HG02885 (cell line): ENCODE measurements around the gene MCOLN3.
A peak's percentile ranks its signal among the peaks of the same experiment; 100 is the strongest.
"Not testable (repeated sequence)": the region's sequence is repeated elsewhere in the genome, so short reads cannot be mapped to it uniquely, and the experiment has no call there.

Experiments
- ATAC-seq: cut with Tn5 transposase; IDR thresholded peaks from one replicate; pipeline ENCODE4 v1.9.1; 2021; ENCODE audit warnings: mild to moderate bottlenecking; ENCODE audit not compliant: unreplicated experiment, poor library complexity

The MCOLN3 gene

DNA sequence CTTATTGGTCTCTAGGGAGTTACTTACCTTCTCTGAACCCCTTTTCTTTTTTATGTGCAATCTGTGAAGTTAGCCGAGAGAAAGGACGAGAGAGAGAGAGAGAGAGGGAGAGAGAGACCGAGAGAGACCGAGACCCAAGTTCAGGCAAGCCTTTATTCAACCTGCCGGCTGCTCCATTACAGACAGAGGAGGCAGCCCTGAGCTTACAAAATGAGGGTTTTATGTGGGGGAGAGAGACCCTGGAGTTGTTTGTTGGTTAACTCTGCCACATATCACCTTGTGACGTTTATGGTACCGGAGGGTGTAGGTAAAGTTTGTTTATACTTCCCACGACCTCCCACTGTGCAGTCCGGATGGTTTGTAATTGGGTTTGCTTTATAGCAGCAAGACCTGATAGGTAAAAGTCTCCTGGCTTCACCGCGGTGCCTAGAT is 1.5 kb upstream of the MCOLN3 start:
- no peak for ATAC-seq

DNA sequence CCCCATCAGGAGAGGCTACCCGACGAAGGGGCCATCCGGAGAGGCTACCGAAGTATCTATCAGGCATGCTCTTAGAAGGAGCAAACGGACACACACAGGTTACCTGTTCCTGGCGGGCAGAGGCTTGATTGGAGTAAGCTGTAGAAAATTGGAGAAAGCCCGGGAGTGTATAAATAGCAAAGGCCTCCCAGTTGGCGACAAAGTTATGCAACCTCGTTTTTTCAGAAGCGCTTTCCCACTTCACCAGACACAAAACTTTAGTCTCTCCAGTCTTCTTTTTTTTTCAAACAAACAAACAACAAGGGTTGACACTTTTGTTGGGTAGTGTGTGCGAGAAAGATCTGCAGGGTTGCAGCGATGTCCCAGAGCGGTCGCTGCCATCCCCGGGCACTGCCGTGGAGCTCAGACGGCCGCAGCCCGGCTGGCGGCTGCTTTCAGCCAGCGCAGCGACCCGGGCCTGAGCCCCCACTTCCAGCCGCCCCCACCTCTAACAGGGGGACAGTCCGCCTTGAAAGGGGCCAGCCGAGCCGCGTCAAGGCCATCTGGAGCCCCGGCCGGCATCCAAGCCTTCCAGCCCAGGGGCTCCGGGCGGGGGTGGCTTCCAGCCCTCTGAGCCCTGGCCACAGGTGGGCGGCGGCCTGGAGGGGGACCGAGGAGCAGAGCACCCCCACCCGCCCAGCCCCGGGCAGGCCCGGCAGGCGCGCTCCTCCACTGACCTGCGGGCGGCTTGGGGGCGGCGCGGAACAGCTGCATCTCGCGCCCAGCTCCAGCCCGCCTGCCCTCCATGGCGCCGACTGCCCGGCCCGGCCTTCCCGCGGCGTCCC is 616 bp downstream of the MCOLN3 start:
- ATAC-seq, result peak; percentile 65

DNA sequence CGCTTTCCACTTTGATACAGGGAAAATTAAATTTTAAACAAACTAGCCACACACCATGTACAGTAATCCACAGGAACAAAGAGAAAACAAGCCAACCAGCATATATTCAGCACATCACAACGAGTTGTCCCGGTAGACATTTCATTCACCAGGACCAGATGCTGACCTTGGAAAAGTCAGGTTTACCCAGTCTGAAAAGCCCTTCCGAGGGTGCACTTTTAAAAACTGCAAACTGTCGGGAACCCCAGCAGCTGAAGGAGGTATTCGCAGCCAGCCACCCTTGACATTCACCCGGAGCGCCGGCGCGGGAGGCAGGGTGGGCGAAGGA is 1.2 kb downstream of the MCOLN3 start:
- no peak for ATAC-seq

DNA sequence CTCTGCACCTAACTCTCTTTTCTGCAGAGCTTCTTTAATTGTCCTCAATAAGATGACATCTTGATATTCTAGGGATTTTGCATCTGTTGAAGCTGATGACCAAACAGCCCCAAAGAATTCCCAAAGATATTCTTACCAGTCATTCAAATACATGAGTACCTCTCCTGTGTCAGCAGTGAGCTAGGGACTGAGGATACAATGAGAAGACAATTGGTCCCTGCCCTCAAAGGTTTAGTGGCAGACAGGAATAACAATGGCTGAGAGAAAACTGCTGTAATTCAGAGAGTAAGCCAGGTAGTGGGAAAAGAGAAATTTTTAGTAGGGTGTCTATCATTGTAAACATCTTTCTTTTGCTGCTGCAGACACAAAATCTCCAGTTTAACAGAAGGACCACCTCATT is 5.9 kb downstream of the MCOLN3 start:
- no peak for ATAC-seq

DNA sequence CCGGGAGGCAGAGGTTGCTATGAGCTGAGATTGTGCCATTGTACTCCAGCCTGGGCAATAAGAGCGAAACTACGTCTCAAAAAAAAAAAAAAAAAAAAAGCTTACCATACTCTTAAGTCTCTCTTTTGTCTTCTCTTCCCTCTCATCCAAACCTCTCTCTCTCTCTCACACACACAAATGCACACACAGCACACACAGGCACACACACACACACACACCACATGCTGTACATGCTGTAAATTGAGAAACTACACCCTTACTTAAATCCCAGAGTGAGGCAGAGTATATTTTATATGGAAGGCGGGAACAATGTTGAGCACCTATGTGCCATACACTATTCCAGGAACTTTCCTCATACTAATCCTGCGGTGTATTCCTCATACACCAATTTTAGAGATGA is 6.5 kb downstream of the MCOLN3 start:
- no peak for ATAC-seq

DNA sequence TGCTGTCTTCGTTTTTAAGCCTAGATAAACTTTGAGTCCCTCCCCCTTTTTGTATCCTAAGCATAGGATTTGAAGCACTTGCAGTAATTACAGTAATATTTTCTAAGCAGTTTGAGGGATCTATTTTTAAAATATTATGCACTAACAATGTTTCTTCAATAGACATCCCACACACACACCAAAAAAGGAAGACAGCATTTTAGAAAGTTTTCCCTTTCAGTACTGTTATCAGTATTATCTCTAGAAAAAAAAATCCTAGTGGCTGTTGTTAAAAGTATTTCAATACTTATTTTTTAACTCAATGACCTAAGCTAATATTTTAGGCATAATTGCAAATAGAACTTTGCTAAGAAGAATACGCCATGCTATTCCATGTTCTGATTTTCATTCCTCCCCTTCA is 15.1 kb downstream of the MCOLN3 start:
- peak; percentile 64 for ATAC-seq

DNA sequence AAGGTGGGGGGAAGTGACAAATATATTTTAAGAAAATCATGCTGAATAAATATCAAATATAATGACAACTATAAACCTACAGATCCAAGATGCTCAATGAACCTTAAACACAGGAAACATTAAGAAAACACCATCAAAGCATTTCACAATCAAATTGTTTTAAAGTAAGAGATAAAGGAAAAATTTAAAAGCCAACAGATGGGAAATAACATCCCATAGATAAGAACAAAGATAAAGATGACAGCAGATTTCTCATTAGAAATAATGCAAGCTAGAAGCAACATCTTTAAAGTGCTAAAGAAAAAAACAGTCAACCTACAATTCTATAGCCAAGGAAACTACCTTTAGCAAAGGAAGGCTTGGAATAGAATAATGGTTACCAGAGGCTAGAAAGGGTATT is 17.8 kb downstream of the MCOLN3 start:
- no peak for ATAC-seq

DNA sequence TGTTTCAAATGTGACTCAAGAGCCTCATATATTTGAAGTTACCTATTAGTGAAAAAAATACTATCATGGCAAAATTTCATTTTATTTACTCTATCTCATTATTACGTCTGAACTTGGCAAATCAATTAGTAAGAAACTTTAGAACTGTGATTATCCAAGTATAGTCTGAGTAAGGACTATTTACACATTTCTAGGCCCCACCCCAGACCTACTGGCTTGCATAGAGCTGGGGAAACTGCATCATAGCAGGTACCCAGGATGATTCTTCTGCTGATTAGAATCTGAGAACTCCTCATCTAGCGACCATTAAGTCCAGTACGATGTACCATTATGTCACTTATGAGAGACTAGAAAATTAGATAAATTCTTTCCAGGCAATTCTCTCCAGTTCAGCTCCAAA is 20.1 kb downstream of the MCOLN3 start:
- no peak for ATAC-seq

DNA sequence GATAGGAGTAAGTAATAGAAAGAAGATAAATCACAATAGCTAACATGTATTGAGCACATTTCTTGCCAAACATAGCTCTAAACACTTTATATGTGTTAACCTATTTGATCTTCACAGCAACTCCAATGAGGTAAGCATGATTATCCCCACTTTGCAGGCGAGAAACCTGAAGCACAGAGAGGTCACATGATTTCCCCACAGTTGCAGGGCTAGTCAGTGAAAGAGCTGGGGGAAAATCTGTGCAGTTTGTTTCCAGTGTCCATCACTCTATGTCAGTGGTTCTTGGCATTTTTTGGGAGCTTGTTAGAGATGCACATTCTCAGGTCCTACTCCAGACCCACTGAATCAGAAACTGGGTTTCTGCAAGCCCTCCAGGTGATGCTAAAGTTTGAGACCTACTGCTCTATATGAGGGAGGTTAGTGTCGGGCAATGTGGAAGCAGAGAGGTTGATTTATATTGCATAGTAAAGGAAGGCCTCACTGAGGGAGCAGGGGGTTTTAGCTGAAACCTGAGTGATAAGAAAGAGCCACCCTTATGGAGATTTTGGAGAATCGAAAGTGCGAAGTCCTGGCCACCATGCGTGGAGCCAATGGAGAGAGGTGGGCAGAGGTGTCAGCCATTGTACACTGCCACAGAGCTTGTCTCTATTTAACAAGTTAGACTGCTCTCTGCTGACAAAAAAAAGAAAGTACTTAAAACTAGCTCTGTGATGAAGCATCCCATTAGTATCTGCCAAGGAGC is 20.9 kb downstream of the MCOLN3 start:
- ATAC-seq, result peak; percentile 87

DNA sequence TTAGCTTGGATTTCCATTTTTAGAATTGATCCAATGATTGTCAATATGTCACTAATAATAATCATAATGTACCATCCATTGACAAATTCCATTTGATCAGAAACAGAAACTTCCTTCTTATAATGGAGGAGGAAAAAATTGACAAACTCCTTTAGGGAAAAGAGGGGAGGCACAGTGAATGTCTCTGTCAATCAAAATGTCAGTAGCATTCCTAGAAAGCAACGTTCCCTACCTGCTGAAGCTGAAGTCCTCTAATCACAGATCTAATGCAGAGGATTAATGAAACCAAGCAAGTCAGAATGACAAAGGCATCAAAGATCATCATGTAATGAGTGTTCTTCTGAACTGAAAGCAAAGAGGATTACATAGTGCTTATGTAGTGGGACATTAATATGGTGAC is 22.4 kb downstream of the MCOLN3 start:
- ATAC-seq, result no peak

DNA sequence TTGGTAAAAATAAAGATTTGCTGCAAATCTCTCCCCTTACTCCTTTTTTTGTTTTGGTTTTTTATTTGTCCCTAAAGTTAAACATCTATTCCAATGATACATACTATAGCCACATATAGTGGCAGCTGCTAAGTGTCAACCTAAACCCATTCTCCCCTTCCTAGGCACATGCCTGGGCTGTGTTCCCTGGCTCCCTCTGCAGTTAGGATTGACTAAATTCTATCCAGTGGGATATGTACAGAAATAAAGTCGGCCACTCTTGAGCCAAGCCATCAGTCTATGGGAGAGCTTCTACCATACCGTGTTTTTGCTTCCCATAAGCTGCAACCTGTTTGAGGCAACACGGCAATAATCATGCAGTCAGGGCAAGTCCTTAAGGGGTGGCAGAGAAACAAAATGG is 23.6 kb downstream of the MCOLN3 start:
- ATAC-seq, result no peak

DNA sequence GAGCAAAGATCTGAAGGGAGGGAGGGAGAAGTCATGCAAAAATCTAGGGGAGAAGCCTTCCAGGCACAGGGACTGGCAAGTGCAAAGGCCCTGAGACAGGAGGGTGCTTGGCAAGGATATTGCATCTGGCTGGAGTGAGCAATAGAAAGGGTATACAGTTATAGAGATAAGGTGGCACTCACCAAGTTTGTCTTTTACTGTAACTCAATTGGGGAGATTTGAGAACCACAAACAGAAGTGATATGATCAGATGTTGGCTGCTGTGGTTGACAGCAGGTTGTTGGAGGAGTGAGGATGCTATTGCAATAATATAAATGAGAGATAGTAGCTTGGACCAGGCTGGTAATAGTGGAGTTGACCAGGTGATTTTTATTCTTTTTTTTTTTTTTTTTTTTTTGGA is 25.6 kb downstream of the MCOLN3 start:
- no peak for ATAC-seq

DNA sequence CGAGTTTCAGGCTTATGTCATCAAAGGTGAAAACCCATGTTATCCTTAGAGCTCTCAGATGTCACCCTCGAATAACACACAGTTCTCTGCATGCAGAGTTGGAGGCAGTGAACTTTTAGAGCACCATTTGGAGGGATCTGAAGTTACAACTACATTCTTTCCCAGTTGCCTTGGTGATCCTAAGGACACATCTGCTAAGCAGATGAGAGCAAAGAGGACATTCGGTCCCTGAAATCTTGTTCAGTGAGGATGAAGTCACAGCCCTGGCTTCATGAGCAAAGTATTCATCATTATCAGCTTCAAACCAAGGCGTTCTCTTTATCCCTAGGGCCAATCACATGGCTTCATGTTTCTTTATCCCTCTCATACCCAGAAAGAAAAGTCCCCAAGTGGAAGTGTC is 28.3 kb downstream of the MCOLN3 start:
- ATAC-seq, result no peak

DNA sequence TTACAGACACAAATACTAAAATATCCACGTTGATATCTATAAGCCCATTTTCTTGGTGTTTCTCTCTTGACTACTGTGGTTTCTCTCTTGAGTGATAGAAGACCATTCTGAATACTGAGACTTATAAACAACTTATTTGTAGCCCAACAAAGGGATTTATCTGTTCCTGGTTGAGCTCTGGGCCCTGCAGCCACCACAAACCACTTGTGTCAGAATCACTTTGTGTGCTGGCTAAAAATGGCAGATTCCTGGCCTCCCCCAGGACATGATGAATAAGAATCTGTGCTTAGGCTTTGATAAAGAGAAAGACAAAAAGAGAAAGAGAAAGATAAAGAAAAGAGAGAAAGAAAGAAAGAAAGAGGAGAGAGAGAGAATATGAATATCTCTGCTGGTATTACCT is 32.5 kb downstream of the MCOLN3 start:
- ATAC-seq, result no peak

DNA sequence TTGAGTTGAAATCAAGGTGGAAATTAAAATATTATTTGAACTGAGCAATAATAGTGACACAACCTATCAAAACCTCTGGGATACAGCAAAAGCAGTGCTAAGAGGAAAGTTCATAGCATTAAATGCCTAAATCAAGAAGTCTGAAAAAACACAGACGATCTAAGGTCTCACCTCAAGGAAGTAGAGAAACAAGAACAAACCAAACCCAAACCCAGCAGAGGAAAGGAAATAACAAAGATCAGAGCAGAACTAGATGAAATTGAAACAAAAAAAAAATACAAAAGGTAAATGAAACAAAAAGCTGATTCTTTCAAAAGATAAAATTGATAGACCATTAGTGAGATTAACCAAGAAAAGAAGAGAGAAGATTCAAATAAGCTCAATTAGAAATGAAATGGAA is 42.7 kb downstream of the MCOLN3 start:
- not testable (repeated sequence) for ATAC-seq

DNA sequence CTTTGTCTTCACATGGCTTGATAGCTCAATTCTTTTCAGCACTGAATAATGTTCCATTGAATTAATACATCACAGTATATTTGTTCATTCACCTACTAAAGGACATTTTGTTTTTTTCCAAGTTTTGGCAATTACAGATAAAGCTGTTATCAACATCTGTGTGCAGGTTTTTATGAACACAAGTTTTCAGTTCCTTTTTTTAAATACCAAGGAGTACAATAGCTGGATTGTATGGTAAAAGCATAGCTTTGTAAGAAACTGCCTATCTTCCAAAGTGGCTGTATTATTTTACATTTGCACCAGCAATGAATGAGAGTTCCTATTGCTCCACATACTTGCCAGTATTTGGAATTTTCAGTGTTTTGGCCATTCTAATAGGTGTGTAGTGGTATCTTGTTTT is 46.6 kb downstream of the MCOLN3 start:
- no peak for ATAC-seq

DNA sequence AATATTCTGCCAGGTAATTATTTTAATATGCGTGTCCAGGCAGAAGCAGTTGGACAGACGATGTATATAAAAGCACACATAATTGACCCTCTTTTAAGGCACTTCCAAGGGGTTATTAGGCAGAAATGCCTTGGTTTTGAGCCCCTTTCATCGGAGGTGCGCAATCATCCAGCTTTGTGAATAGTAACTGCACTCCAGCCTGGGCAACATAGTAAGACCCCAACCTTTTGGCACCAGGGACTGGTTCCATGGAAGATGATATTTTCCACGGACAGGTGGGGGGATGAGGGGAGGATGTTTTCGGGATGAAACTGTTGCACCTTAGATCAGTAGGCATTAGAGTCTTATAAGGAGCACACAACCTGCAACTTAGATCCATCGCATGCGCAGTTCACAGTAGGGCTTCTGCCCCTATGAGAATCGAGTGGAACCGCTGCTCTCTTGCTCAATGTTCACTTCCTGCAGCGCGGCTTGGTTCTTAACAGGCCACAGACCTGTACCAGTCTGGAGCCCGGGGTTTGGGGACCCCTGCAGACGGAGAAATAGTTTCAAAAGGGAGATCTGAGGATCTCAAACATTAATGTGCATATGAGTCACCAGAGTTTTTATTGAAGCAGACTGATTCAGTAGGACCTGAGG is 49.5 kb downstream of the MCOLN3 start:
- peak; percentile 45 for ATAC-seq

DNA sequence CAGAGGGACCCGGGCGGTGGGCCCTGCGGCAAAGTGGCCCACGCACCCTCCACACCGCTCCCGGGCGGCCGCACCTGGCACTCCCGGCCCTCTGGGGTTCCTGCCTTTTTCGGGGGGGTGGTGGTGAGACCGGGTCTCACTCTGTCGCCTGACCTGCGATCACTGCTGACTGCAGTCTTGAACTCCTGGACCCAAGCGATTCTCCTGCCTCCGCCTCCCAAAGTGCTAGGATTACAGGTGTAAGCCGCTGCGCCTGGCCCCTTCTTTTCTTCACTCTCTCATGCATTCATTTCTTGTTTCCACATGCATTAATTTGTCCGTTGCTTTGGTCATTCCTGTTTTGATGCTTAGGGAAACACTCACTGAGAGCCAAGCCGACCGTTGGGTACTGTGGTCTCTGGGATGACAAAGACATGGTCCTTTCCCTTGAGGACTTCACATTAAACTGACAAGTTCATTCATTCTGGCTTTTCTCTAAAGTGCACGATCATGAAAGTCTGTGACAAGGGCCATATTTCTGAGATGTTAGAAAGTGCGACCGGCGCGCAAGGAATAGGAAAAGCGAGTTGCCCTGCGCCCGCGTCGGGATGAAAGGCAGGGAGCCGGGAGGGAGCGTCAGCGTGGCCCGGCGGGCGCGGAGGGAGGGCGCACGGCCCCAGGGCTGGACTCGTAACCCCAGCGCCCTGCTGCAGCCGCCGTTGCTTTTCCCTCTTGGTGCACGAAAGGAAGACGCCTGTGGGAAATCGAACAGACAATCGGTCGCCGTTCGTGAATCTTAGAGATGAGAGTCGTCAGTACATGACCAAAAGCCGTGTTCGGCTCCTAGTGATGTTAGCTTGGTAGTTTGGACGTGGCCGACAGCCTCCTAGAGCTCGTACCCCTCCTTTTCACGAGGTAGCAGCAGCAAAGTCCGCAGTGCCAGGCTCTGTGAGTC is 50.4 kb downstream of the MCOLN3 start:
- no peak for ATAC-seq

DNA sequence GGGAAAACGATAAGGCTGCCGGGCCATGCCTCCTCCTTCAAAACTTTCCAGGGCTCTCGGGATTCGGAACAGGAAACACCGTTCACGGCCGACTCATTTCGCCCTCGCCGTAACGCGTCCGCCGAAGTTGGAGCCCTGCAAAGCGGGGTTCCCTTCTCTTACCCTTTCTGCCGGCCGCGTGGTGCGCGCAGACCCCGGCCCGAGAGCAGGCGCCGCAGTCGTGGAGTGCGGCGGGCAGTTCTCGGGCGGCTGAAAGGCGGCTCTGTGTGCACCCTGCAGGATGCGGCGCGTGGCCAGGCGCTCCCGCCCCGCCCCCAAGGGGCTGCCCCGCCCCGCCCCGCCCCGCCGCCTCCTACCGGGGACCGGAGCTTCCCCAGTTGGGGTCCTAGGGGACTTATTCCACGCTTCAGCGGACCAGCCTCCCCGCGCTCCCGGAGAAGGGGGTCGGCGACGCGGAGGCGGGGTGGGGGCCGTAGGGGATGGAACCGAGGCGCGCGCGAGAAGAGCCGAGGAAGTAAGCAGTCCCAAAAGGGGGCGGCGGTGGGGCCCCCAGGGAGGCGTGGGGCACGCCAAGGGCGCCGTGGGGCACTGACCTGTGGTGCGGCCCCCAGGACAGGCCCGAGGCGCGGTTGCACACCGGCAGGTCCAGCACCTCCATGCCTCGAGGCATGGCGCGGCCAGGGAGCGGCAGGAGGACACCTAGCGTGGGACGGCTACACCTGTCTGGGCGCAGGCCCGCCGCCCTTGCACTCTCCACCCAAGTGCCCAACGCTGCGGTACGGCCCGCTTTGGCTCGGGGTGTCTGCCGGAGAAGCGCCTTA is 51.2 kb downstream of the MCOLN3 start, which contains the start of gene MCOLN2:
Gene MCOLN2, minus strand, starts transcription at position 268 of the 821 bp plus-strand sequence. Its CDS starts 241 bp downstream, at position 27.
- peak; percentile 63 for ATAC-seq
